OCI-LY7 (cell line): Measurements from ENCODE around the gene FAM107B. TPM values are rescaled to one million over a fixed set of nuclear protein-coding genes. Genes with fewer than 3 reads are reported as not detected.

ENCODE experiments used
- BruUV-seq: library from RNA; stranded (reverse); fragments of 400-500 nt; replicated peaks from 2 replicates; lab custom pipeline; 2021; lab: Mats Ljungman, UMichigan
- CTCF ChIA-PET: fragments of 300-600 bp; sonication (Branson Sonifier 250); formaldehyde crosslinking; loops from one replicate; lab custom pipeline; 2022; ENCODE audit warnings: antibody characterized with exemption; ENCODE audit not compliant: unreplicated experiment; lab: Charles Lee
- POLR2A ChIA-PET: fragments of 300-600 bp; sonication (Branson Sonifier 250); formaldehyde crosslinking; loops from one replicate; lab custom pipeline; 2022; ENCODE audit warnings: antibody characterized with exemption; lab: Charles Lee
- DNase-seq: peaks from one replicate; pipeline ENCODE4 v3.0.0-alpha.2; 2015; ENCODE audit warnings: low spot score
- H2AFZ ChIP-seq: fragments of 200-600 bp; sonication (generic), shearing (Covaris generic); 2 replicates; pipeline ENCODE4 v1.6.1; 2014; ENCODE audit warnings: mild to moderate bottlenecking, antibody characterized with exemption, low read length, moderate library complexity
- H3K27ac ChIP-seq: fragments of 200-600 bp; sonication (generic); 2 replicates; pipeline ENCODE4 v1.5.1; 2014; ENCODE audit warnings: mixed run types, low read depth, mild to moderate bottlenecking, moderate library complexity, low read length, inconsistent platforms; ENCODE audit not compliant: poor library complexity, severe bottlenecking
- H3K36me3 ChIP-seq: fragments of 200-600 bp; sonication (generic); 2 replicates; pipeline ENCODE4 v1.6.1; 2014; ENCODE audit warnings: mild to moderate bottlenecking, antibody characterized with exemption, low read length, moderate library complexity, mixed read lengths; ENCODE audit not compliant: insufficient read depth
- H3K4me1 ChIP-seq: fragments of 200-600 bp; sonication (generic); 2 replicates; pipeline ENCODE4 v1.5.1; 2014; ENCODE audit warnings: mild to moderate bottlenecking, low read length; ENCODE audit not compliant: insufficient read depth, poor library complexity, severe bottlenecking
- H3K4me2 ChIP-seq: fragments of 200-600 bp; sonication (generic); 2 replicates; pipeline ENCODE4 v1.6.1; 2014; ENCODE audit warnings: mild to moderate bottlenecking, low read length
- H3K4me3 ChIP-seq: fragments of 200-600 bp; sonication (generic); 2 replicates; pipeline ENCODE4 v1.5.1; 2014; ENCODE audit warnings: mild to moderate bottlenecking, low read depth, low read length; ENCODE audit not compliant: poor library complexity, severe bottlenecking
- H3K79me2 ChIP-seq: fragments of 200-600 bp; sonication (generic); 2 replicates; pipeline ENCODE4 v1.6.1; 2016; ENCODE audit warnings: low read depth, mild to moderate bottlenecking, low read length, moderate library complexity, mixed read lengths; ENCODE audit not compliant: insufficient read depth
- H3K9me2 ChIP-seq: fragments of 200-600 bp; sonication (generic); 2 replicates; pipeline ENCODE4 v1.6.1; 2016; ENCODE audit warnings: mild to moderate bottlenecking, low read length, mixed read lengths; ENCODE audit not compliant: insufficient read depth
- H3K9me3 ChIP-seq: fragments of 200-600 bp; sonication (generic); 2 replicates; pipeline ENCODE4 v1.6.1; 2014; ENCODE audit warnings: mild to moderate bottlenecking, mixed run types, low read length, mixed read lengths
- H4K20me1 ChIP-seq: fragments of 200-600 bp; sonication (generic); 2 replicates; pipeline ENCODE4 v1.6.1; 2014; ENCODE audit warnings: mild to moderate bottlenecking, antibody characterized with exemption, low read length, moderate library complexity, mixed read lengths; ENCODE audit not compliant: insufficient read depth
- EZH2phosphoT487 ChIP-seq: fragments of 200-600 bp; sonication (generic); IDR thresholded peaks from 2 replicates; pipeline ENCODE4 v1.6.1; 2018; ENCODE audit warnings: low read depth, borderline replicate concordance, mild to moderate bottlenecking, mixed run types, antibody characterized with exemption, low read length, moderate library complexity, mixed read lengths
- intact Hi-C: fragments of 100-400 bp; cut with micrococcal nuclease; formaldehyde crosslinking; loops from one replicate; pipeline ENCODE4 v1.10.0; 2022; ENCODE audit not compliant: unreplicated experiment
- total RNA-seq, 2 experiments: library from RNA; depleted of rRNA in 1 of 2; stranded (reverse); fragments of >200 nt in 1 of 2; shearing (Covaris generic) in 1 of 2; gene quantifications; 2 replicates each; pipeline ENCODE4 v1.2.3, GENCODE V29; 2014 to 2022
- TF ChIP-seq, protein P1 (sequence below): fragments of 200-600 bp; sonication (generic); conservative IDR thresholded peaks from 2 replicates; pipeline ENCODE4 v1.5.1; 2014; ENCODE audit warnings: mild to moderate bottlenecking, antibody characterized with exemption, low read length, moderate library complexity, mixed read lengths

FAM107B gene
- total RNA-seq, 2 experiments from 2014 or later: 114 to 398 TPM

DNA sequence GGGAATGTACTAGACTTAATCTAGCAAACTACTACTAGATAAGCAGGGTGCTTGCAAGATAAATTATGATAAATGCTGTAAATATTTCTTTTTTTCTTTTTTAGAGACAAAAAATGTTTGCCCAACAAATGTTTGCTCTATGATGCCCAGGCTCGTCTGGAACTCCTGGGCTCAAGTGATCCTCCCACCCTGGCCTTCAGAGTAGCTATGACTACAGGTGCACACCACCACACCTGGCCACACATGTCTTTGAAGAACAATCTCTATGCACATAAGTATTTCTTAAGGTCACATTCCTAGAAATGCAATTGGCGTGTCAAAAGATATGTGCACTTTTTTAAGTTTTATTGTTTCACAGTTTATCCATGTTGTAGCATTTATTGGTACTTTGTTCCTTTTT, 264.4 kb downstream of the FAM107B start:
- no TSS peak for BruUV-seq
- H3K9me2 ChIP-seq: no peaks in the 10 kb centered on the region
- CTCF ChIA-PET: no interaction called here

GRCh38 chr10:14508725-14509124, 266.0 kb downstream of the FAM107B start:
- no peak for DNase-seq
- intact Hi-C loops: no loop called here
- Histone ChIP-seq H3K9me3 (peaks cover 20% of the 10 kb centered on the region), H4K20me1 (no peaks in the 10 kb centered on the region), H3K4me2 (no peak overlapping the region), H2AFZ (no peak overlapping the region), H3K4me3 (no peak overlapping the region), H3K79me2 (no peaks in the 10 kb centered on the region), H3K27ac (no peak overlapping the region), H3K36me3 (peaks cover 43% of the 10 kb centered on the region), H3K4me1 (peaks cover 2% of the 10 kb centered on the region), H3K9me2 (no peaks in the 10 kb centered on the region)
- ChIA-PET CTCF (no interaction called here), POLR2A (interaction anchor here (0.5 to 1.7 kb wide), 4 partner anchors 9 to 312 kb away, joined by 3 to 6 read pairs (median 3); no protein-coding TSS in a partner anchor)
- TF ChIP-seq, protein P1, sequence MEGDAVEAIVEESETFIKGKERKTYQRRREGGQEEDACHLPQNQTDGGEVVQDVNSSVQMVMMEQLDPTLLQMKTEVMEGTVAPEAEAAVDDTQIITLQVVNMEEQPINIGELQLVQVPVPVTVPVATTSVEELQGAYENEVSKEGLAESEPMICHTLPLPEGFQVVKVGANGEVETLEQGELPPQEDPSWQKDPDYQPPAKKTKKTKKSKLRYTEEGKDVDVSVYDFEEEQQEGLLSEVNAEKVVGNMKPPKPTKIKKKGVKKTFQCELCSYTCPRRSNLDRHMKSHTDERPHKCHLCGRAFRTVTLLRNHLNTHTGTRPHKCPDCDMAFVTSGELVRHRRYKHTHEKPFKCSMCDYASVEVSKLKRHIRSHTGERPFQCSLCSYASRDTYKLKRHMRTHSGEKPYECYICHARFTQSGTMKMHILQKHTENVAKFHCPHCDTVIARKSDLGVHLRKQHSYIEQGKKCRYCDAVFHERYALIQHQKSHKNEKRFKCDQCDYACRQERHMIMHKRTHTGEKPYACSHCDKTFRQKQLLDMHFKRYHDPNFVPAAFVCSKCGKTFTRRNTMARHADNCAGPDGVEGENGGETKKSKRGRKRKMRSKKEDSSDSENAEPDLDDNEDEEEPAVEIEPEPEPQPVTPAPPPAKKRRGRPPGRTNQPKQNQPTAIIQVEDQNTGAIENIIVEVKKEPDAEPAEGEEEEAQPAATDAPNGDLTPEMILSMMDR: no peak
- TF ChIP-seq EZH2phosphoT487: no peak
- no TSS peak for BruUV-seq

More for the DNA sequence above, 264.4 kb downstream of the FAM107B start:
- H3K9me3 ChIP-seq: peaks cover 20% of the 10 kb centered on the region
- no peak for TF ChIP-seq EZH2phosphoT487
- TF ChIP-seq, protein P1: no peak
- H2AFZ ChIP-seq: no peak overlapping the region
- no peaks in the 10 kb centered on the region for H3K79me2 ChIP-seq
- no peak overlapping the region for H3K4me3 ChIP-seq
- peaks cover 43% of the 10 kb centered on the region for H3K36me3 ChIP-seq
- POLR2A ChIA-PET: interaction anchor here (1.2 kb wide), 1 partner anchor 20 kb away, joined by 3 read pairs; no protein-coding TSS in a partner anchor
- H3K4me2 ChIP-seq: no peak overlapping the region
- no peaks in the 10 kb centered on the region for H3K4me1 ChIP-seq
- no peak for DNase-seq
- no peaks in the 10 kb centered on the region for H4K20me1 ChIP-seq
- H3K27ac ChIP-seq: no peak overlapping the region
- intact Hi-C loops: no loop called here

DNA sequence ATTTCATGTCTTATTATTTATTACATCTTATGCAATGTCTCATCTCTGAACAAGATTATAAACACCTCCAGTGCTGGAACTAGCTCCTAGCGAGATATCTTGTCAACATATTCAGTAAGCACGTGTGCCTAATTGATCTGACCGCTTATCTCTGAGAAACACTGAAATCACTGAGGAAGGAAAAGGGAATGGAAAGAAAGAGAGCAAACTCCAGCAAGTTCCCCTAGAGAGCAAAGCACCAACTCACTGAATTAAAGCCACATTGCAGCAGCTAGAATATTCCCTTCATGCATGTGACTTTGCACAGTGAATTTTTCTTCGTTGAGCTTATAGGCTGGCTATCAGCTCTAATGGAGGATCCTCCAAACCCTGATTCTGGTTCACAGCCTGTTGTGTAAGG, 266.9 kb downstream of the FAM107B start:
- DNase-seq: no peak
- Histone ChIP-seq H3K9me3 (peaks cover 20% of the 10 kb centered on the region), H3K9me2 (no peaks in the 10 kb centered on the region), H3K4me1 (peaks cover 12% of the 10 kb centered on the region), H3K27ac (no peak overlapping the region), H2AFZ (no peak overlapping the region), H3K4me2 (no peak overlapping the region), H4K20me1 (no peaks in the 10 kb centered on the region), H3K4me3 (no peak overlapping the region), H3K79me2 (no peaks in the 10 kb centered on the region), H3K36me3 (peaks cover 36% of the 10 kb centered on the region)
- TF ChIP-seq EZH2phosphoT487: no peak
- TF ChIP-seq, protein P1: no peak
- CTCF ChIA-PET: interaction anchor here (0.9 kb wide), 1 partner anchor 17 kb away, joined by 4 read pairs; no protein-coding TSS in a partner anchor
- POLR2A ChIA-PET: interaction anchor here (0.7 to 1.7 kb wide), 4 partner anchors 10 to 451 kb away, joined by 3 to 4 read pairs (median 3); partner anchors contain the start of gene MEIG1
- no TSS peak for BruUV-seq
- intact Hi-C loops: no loop called here
